HepG2 (cell line): ENCODE results near the gene ENTPD7. TPM values are rescaled to one million over a fixed set of nuclear protein-coding genes. Genes with fewer than 3 reads are reported as not detected.

Source experiments
- CREM ChIP-seq, 2 experiments: sonication (generic) in 1 of 2; formaldehyde crosslinking in 1 of 2; IDR thresholded peaks; 2 replicates each; pipeline versions ENCODE4 v1.4.0 to v1.6.1; 2016 to 2020; ENCODE audit warnings: antibody characterized with exemption in 1 of 2, mild to moderate bottlenecking in 1 of 2, missing genetic modification reagents in 1 of 2
- NPAS2 ChIP-seq: sonication (generic); formaldehyde crosslinking; IDR thresholded peaks from 2 replicates; pipeline ENCODE4 v1.8.0; 2022; ENCODE audit warnings: mild to moderate bottlenecking, missing genetic modification reagents, borderline replicate concordance
- POLR2AphosphoS5 ChIP-seq: IDR thresholded peaks from 2 replicates; pipeline ENCODE4 v1.6.1; 2012; ENCODE audit warnings: low read depth, low read length
- SMAD1 ChIP-seq: sonication (generic); formaldehyde crosslinking; IDR thresholded peaks from 2 replicates; pipeline ENCODE4 v1.4.0; 2020; ENCODE audit warnings: missing genetic modification reagents, low read depth, mild to moderate bottlenecking, borderline replicate concordance
- TARDBP ChIP-seq: sonication (generic); formaldehyde crosslinking; IDR thresholded peaks from 2 replicates; pipeline ENCODE4 v1.8.0; 2022; ENCODE audit warnings: mild to moderate bottlenecking, missing genetic modification reagents
- ZNF703 ChIP-seq: sonication (generic); formaldehyde crosslinking; IDR thresholded peaks from 2 replicates; pipeline ENCODE4 v1.5.1; 2020; ENCODE audit warnings: missing genetic modification reagents, mild to moderate bottlenecking, moderate library complexity, borderline replicate concordance
- polyA plus RNA-seq, 8 experiments: library from polyadenylated mRNA; depleted of rRNA in 3 of 8; stranded (reverse) in 7 of 8; unstranded in 1 of 8; fragments of >200 nt; fragmentation: Illumina TruSeq in 4 of 8; extraction: Trizol in 4 of 8; gene quantifications; 2 replicates each; pipeline versions ENCODE4 v1.2.1 to v1.2.3, GENCODE V29; 2011 to 2016; ENCODE audit warnings: low read depth in 4 of 8, missing spikeins in 1 of 8, mixed read lengths in 1 of 8; ENCODE audit not compliant: insufficient read depth in 1 of 8
- total RNA-seq, 5 experiments: library from RNA; depleted of rRNA; stranded (reverse); fragments of >200 nt; fragmentation: Illumina TruSeq; extraction: Trizol; gene quantifications; 2 replicates each; pipeline ENCODE4 v1.2.3, GENCODE V29; 2016; ENCODE audit warnings: low read depth in 1 of 5
- TF ChIP-seq, protein P1 (sequence below): sonication (generic); formaldehyde crosslinking; IDR thresholded peaks from 2 replicates; pipeline ENCODE4 v1.4.0; 2020; ENCODE audit warnings: mild to moderate bottlenecking, low read depth, missing genetic modification reagents
- TF ChIP-seq, protein P2 (sequence below), 2 experiments: sonication (generic) in 1 of 2; formaldehyde crosslinking in 1 of 2; IDR thresholded peaks; 2 replicates each; pipeline versions ENCODE4 v1.4.0 to v1.6.1; 2018 to 2020; ENCODE audit warnings: missing genetic modification reagents in 2 of 2, borderline replicate concordance in 1 of 2, low read depth in 1 of 2, mild to moderate bottlenecking in 1 of 2, missing biosample characterization in 1 of 2
- TF ChIP-seq, protein P3 (sequence below): sonication (generic); formaldehyde crosslinking; IDR thresholded peaks from 2 replicates; pipeline ENCODE4 v1.4.0; 2020; ENCODE audit warnings: missing genetic modification reagents
- TF ChIP-seq, protein P4 (sequence below), 2 experiments: sonication (generic) in 1 of 2; formaldehyde crosslinking in 1 of 2; IDR thresholded peaks; 2 replicates each; pipeline versions ENCODE4 v1.4.0 to v1.6.1; 2016 to 2020; ENCODE audit warnings: borderline replicate concordance in 1 of 2, low read depth in 1 of 2, mild to moderate bottlenecking in 1 of 2, missing genetic modification reagents in 1 of 2
- TF ChIP-seq, protein P5 (sequence below): sonication (generic); formaldehyde crosslinking; IDR thresholded peaks from 2 replicates; pipeline ENCODE4 v1.5.1; 2020; ENCODE audit warnings: mild to moderate bottlenecking, missing genetic modification reagents, moderate library complexity
- TF ChIP-seq, protein P6 (sequence below): sonication (generic); formaldehyde crosslinking; IDR thresholded peaks from 2 replicates; pipeline ENCODE4 v1.5.0; 2020; ENCODE audit warnings: mild to moderate bottlenecking, low read depth, missing genetic modification reagents, borderline replicate concordance
- TF ChIP-seq, protein P7 (sequence below): sonication (generic); formaldehyde crosslinking; IDR thresholded peaks from 2 replicates; pipeline ENCODE4 v1.5.0; 2020; ENCODE audit warnings: missing genetic modification reagents

The ENTPD7 gene
- total and polyA plus RNA-seq, 2 of the 13 experiments (the other 11 are each of a cell fraction or from before 2014, with no cell fraction given), result 7.6 to 36.5 TPM

DNA sequence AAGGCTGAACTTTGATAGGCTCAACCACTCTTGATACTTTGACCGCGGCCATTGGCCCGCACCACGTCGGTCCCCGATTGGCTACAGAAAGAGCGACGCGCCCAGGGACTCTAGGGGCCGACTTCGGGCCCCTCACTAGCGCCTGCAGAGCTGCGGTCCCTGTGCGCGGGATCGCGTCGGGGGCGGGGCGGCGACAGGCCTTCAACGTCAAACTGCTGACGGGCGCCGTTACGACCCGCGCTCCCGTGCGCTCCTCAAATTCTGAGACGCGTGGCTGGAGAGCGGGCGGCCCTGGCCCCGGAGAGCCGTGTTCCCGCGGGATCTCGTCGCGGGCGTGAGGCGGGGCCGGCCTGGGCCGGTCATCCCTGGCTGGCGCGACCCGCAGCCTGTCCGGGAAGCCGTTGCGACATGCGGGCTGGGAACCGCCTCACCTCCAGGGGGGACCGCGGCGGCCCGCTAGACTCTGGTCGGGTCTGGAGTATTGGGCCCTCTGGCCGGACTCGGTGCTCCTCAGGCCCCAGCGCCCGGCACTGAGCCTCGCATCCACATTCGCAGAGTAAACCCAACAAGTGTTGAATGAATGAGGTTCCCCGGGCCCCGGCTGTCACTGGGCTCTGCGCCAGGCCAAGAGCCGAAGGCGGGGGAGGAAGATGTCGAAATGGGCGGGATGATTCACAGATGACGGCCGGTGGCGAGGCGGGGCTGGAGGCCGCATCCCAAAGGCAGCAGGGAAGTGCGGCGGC, 38.4 kb upstream of the ENTPD7 start (continued):
- TF ChIP-seq ZNF703 (CRISPR knock-in tag) (peak; percentile 81; the same call in 1 of the 2 replicates), POLR2AphosphoS5 (peak; percentile 52), NPAS2 (CRISPR knock-in tag) (no peak), SMAD1 (peak; percentile 77), CREM (IDR thresholded peaks at IDR 0.05) (no peak; the same call in none of the 2 replicates), CREM (CRISPR knock-in tag; IDR thresholded peaks at IDR 0.05) (peak; percentile 41; the same call in 1 of the 2 replicates), TARDBP (CRISPR knock-in tag) (peak; percentile 12; the same call in 1 of the 2 replicates)
- TF ChIP-seq, protein P1, sequence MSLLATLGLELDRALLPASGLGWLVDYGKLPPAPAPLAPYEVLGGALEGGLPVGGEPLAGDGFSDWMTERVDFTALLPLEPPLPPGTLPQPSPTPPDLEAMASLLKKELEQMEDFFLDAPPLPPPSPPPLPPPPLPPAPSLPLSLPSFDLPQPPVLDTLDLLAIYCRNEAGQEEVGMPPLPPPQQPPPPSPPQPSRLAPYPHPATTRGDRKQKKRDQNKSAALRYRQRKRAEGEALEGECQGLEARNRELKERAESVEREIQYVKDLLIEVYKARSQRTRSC (CRISPR knock-in tag), result 0 out of 2 replicates have a peak, but pooled peaks have one; percentile 14
- TF ChIP-seq, protein P2, sequence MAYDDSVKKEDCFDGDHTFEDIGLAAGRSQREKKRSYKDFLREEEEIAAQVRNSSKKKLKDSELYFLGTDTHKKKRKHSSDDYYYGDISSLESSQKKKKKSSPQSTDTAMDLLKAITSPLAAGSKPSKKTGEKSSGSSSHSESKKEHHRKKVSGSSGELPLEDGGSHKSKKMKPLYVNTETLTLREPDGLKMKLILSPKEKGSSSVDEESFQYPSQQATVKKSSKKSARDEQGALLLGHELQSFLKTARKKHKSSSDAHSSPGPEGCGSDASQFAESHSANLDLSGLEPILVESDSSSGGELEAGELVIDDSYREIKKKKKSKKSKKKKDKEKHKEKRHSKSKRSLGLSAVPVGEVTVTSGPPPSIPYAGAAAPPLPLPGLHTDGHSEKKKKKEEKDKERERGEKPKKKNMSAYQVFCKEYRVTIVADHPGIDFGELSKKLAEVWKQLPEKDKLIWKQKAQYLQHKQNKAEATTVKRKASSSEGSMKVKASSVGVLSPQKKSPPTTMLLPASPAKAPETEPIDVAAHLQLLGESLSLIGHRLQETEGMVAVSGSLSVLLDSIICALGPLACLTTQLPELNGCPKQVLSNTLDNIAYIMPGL (CRISPR knock-in tag; IDR thresholded peaks at IDR 0.05; ENCODE audit: borderline replicate concordance in 1 of 2, low read depth in 1 of 2), result peak in 1 of 2 experiments; percentile 85; a peak in 2 of 4 replicates
- TF ChIP-seq, protein P3, sequence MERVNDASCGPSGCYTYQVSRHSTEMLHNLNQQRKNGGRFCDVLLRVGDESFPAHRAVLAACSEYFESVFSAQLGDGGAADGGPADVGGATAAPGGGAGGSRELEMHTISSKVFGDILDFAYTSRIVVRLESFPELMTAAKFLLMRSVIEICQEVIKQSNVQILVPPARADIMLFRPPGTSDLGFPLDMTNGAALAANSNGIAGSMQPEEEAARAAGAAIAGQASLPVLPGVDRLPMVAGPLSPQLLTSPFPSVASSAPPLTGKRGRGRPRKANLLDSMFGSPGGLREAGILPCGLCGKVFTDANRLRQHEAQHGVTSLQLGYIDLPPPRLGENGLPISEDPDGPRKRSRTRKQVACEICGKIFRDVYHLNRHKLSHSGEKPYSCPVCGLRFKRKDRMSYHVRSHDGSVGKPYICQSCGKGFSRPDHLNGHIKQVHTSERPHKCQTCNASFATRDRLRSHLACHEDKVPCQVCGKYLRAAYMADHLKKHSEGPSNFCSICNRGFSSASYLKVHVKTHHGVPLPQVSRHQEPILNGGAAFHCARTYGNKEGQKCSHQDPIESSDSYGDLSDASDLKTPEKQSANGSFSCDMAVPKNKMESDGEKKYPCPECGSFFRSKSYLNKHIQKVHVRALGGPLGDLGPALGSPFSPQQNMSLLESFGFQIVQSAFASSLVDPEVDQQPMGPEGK (CRISPR knock-in tag), result peak; percentile 77
- TF ChIP-seq, protein P4, sequence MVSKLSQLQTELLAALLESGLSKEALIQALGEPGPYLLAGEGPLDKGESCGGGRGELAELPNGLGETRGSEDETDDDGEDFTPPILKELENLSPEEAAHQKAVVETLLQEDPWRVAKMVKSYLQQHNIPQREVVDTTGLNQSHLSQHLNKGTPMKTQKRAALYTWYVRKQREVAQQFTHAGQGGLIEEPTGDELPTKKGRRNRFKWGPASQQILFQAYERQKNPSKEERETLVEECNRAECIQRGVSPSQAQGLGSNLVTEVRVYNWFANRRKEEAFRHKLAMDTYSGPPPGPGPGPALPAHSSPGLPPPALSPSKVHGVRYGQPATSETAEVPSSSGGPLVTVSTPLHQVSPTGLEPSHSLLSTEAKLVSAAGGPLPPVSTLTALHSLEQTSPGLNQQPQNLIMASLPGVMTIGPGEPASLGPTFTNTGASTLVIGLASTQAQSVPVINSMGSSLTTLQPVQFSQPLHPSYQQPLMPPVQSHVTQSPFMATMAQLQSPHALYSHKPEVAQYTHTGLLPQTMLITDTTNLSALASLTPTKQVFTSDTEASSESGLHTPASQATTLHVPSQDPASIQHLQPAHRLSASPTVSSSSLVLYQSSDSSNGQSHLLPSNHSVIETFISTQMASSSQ (IDR thresholded peaks at IDR 0.05; ENCODE audit: low read depth), result no peak
- TF ChIP-seq, protein P4 (CRISPR knock-in tag; IDR thresholded peaks at IDR 0.05; ENCODE audit: borderline replicate concordance), result peak; percentile 61; the same call in 1 of the 2 replicates
- TF ChIP-seq, protein P5, sequence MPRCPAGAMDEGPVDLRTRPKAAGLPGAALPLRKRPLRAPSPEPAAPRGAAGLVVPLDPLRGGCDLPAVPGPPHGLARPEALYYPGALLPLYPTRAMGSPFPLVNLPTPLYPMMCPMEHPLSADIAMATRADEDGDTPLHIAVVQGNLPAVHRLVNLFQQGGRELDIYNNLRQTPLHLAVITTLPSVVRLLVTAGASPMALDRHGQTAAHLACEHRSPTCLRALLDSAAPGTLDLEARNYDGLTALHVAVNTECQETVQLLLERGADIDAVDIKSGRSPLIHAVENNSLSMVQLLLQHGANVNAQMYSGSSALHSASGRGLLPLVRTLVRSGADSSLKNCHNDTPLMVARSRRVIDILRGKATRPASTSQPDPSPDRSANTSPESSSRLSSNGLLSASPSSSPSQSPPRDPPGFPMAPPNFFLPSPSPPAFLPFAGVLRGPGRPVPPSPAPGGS, result peak; percentile 95
- TF ChIP-seq, protein P6, sequence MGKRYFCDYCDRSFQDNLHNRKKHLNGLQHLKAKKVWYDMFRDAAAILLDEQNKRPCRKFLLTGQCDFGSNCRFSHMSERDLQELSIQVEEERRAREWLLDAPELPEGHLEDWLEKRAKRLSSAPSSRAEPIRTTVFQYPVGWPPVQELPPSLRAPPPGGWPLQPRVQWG (CRISPR knock-in tag), result no peak
- TF ChIP-seq, protein P7, sequence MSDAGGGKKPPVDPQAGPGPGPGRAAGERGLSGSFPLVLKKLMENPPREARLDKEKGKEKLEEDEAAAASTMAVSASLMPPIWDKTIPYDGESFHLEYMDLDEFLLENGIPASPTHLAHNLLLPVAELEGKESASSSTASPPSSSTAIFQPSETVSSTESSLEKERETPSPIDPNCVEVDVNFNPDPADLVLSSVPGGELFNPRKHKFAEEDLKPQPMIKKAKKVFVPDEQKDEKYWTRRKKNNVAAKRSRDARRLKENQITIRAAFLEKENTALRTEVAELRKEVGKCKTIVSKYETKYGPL (CRISPR knock-in tag), result peak; percentile 66; the same call in 1 of the 2 replicates
